Fibroblast of pulmonary artery (primary cell): Measurements from ENCODE around the gene METTL24.
A peak's percentile ranks its signal among the peaks of the same experiment; 100 is the strongest.
"Not testable (repeated sequence)": the region's sequence is repeated elsewhere in the genome, so short reads cannot be mapped to it uniquely, and the experiment has no call there.

Source experiments
- DNase-seq: peaks from one replicate; pipeline ENCODE4 v3.0.0-alpha.2; 2010; ENCODE audit warnings: low read depth
- H3K4me3 ChIP-seq: replicated peaks from 2 replicates; pipeline ENCODE4 v1.5.1; 2011; ENCODE audit warnings: low read depth, mild to moderate bottlenecking, control low read depth, low read length, moderate library complexity
- CTCF ChIP-seq: IDR thresholded peaks from 2 replicates; pipeline ENCODE4 v1.5.1; 2011; ENCODE audit warnings: mild to moderate bottlenecking, control low read depth, low read length, inconsistent platforms; ENCODE audit errors: missing control alignments

The METTL24 gene

GRCh38 chr6:110355022-110355421 lies 3.1 kb downstream of the METTL24 start:
- TF ChIP-seq CTCF: no peak
- no peak overlapping the region for H3K4me3 ChIP-seq

GRCh38 chr6:110354153-110354552 lies 4.0 kb downstream of the METTL24 start:
- no peak for TF ChIP-seq CTCF
- H3K4me3 ChIP-seq: no peak overlapping the region
- DNase-seq: no peak

More at GRCh38 chr6:110355022-110355421, 3.1 kb downstream of the METTL24 start:
- DNase-seq: no peak

GRCh38 chr6:110353457-110354001 lies 4.6 kb downstream of the METTL24 start:
- no peak overlapping the region for H3K4me3 ChIP-seq
- no peak for TF ChIP-seq CTCF
- no peak for DNase-seq

GRCh38 chr6:110352563-110353262 lies 5.4 kb downstream of the METTL24 start:
- no peak for TF ChIP-seq CTCF
- peak; percentile 25 for DNase-seq
- no peak overlapping the region for H3K4me3 ChIP-seq

- no peak for TF ChIP-seq CTCF
- DNase-seq: no peak
- no peak overlapping the region for H3K4me3 ChIP-seq
Observed at GRCh38 chr6:110351986-110352385, 6.2 kb downstream of the METTL24 start.

- no peak overlapping the region for H3K4me3 ChIP-seq
- TF ChIP-seq CTCF: no peak
- DNase-seq: no peak
Observed at GRCh38 chr6:110351546-110351945, 6.6 kb downstream of the METTL24 start.

- DNase-seq, H3K4me3 ChIP-seq: not testable (repeated sequence)
Observed at GRCh38 chr6:110350593-110350992, 7.6 kb downstream of the METTL24 start.
